Central memory CD8-positive, alpha-beta T cell (primary cell): ENCODE measurements around the gene HCAR1.
"Not testable (repeated sequence)": the region's sequence is repeated elsewhere in the genome, so short reads cannot be mapped to it uniquely, and the experiment has no call there.

Experiments
- ATAC-seq: fragments of 150-1000 bp; cut with Tn5 transposase; replicated peaks from 2 replicates; pipeline ENCODE4 v1.10.0; 2022; ENCODE audit warnings: mild to moderate bottlenecking, moderate FRiP score, moderate number of reproducible peaks; ENCODE audit not compliant: poor library complexity, severe bottlenecking; ENCODE audit errors: extremely low read depth
- DNase-seq, 2 donors: peaks; one replicate each; pipeline ENCODE4 v3.0.0; 2021; ENCODE audit warnings: low spot score in 2 of 2
- H3K27ac Mint-ChIP-seq: one replicate; pipeline ENCODE4 v1.8.0; 2022; ENCODE audit warnings: low read depth, mild to moderate bottlenecking, moderate library complexity, mixed read lengths
- H3K27me3 Mint-ChIP-seq: one replicate; pipeline ENCODE4 v1.8.0; 2022; ENCODE audit warnings: mixed read lengths
- H3K36me3 Mint-ChIP-seq: one replicate; pipeline ENCODE4 v1.8.0; 2022; ENCODE audit warnings: mild to moderate bottlenecking, moderate library complexity, mixed read lengths; ENCODE audit not compliant: insufficient read depth
- H3K4me1 Mint-ChIP-seq: one replicate; pipeline ENCODE4 v1.8.0; 2022; ENCODE audit warnings: mixed read lengths
- H3K4me3 Mint-ChIP-seq: one replicate; pipeline ENCODE4 v1.8.0; 2022; ENCODE audit warnings: mild to moderate bottlenecking, moderate library complexity, mixed read lengths
- H3K9me3 Mint-ChIP-seq: one replicate; pipeline ENCODE4 v1.8.0; 2022; ENCODE audit warnings: mixed read lengths

Gene HCAR1

DNA sequence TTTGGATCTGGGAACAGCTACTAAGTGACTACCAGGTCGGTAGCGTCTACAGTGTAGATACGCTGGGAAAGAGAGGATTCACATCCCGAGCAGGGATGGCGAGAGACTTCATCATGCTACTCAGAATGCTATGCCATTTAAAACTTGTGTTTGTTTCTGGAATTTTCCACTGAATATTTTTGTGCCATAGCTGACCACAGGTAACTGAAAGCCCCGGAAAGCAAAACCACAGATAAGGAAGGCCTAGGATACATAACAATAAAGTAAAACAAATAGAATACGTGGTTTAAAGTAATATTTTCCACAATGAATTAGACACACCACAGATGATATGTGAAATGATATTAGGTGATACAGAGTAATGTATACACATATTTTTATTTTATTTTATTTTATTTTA, 7.9 kb upstream of the HCAR1 start:
- ATAC-seq: no peak
- H3K4me3 Mint-ChIP-seq: no peak overlapping the region
- peaks cover 1% of the 10 kb centered on the region for H3K36me3 Mint-ChIP-seq
- no peaks in the 10 kb centered on the region for H3K4me1 Mint-ChIP-seq
- H3K27me3 Mint-ChIP-seq: peaks cover 5% of the 10 kb centered on the region
- H3K9me3 Mint-ChIP-seq: no peaks in the 10 kb centered on the region
- no peak overlapping the region for H3K27ac Mint-ChIP-seq
- no peak for DNase-seq

DNA sequence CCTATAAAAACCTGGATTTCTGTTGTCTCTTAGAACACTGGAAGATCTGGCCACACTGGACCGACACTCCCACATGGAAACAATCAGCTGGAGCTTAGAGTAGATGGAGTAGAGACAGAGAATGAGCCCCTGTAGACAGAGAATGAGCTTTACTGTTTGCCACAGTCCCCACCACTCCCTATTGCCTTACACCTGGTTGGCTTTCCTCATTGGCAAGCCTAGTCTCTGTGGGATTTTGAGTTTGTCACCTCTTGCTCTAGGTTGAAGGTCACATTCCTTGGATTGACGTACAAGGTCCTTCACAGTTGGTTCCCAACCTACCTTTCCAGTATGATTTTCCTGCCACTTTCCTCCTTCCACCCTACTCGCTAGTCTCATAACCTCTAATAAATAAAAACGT, 2.0 kb upstream of the HCAR1 start:
- Mint-ChIP-seq H3K36me3 (no peaks in the 10 kb centered on the region), H3K27me3 (peaks cover 40% of the 10 kb centered on the region), H3K9me3 (no peaks in the 10 kb centered on the region), H3K4me1 (no peaks in the 10 kb centered on the region), H3K4me3 (no peak overlapping the region), H3K27ac (no peak overlapping the region)
- no peak for DNase-seq
- no peak for ATAC-seq

DNA sequence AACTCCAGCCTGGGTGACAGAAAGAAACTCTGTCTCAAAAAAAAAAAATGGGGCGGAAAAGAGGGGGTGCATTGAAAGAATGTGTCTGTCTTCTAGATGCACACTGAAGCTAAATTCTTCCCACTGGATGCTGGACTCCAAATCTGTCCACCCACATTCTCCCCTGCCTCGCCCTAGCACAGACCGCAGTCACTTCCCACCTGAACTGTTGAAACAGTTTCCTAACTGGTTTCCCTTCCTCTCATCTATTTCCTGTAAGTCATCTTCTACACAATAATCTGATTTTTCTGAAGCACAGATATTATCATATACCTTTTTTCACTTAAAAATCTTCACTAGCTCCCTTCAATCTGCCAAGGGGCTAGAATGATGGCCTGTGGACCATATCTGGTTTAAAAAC, 1.5 kb upstream of the HCAR1 start:
- no peaks in the 10 kb centered on the region for H3K9me3 Mint-ChIP-seq
- H3K27me3 Mint-ChIP-seq: peaks cover 40% of the 10 kb centered on the region
- no peaks in the 10 kb centered on the region for H3K4me1 Mint-ChIP-seq
- no peak overlapping the region for H3K4me3 Mint-ChIP-seq
- H3K36me3 Mint-ChIP-seq: no peaks in the 10 kb centered on the region
- ATAC-seq (no peak), DNase-seq (no peak)
- no peak overlapping the region for H3K27ac Mint-ChIP-seq

DNA sequence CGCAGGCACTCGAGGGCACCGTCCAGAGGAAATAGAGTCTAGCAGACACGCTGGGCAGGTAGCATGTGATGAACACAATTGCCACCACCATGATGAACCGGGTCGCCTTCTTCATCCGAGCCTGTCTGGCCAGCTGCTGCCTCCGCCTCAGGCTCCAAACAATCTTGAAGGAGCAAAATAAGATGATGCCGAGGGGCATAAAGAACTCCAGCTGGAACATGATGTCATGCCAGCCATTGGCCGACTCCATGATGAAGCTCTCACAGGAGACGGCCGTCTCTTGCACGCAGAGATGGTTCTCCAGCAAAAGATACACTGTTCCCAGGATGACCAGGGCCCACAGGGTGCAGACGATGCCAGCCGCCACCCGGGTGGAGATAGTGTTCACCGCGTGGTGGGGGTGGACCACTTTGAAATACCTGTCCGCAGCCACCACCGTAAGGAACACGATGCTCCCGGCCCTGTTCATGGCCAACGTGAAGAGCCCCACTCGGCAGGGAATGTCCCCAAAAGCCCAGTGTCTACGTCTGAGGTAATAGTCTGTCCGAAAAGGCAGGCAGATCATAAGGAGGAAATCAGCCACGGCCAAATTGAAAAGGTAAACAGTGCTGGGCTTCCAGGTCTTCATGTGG, 945 bp downstream of the HCAR1 start:
- ATAC-seq: no peak
- H3K36me3 Mint-ChIP-seq: no peaks in the 10 kb centered on the region
- H3K27ac Mint-ChIP-seq: no peak overlapping the region
- H3K4me1 Mint-ChIP-seq: no peaks in the 10 kb centered on the region
- no peaks in the 10 kb centered on the region for H3K9me3 Mint-ChIP-seq
- no peak for DNase-seq
- no peak overlapping the region for H3K4me3 Mint-ChIP-seq
- peaks cover 40% of the 10 kb centered on the region for H3K27me3 Mint-ChIP-seq

- Mint-ChIP-seq H3K27me3 (peaks cover 30% of the 10 kb centered on the region), H3K27ac (no peak overlapping the region), H3K36me3 (no peaks in the 10 kb centered on the region), H3K4me3 (no peak overlapping the region), H3K9me3 (no peaks in the 10 kb centered on the region), H3K4me1 (no peaks in the 10 kb centered on the region)
- ATAC-seq (no peak), DNase-seq (no peak)
Observed at GRCh38 chr12:122726080-122726558, 4.5 kb downstream of the HCAR1 start.

DNA sequence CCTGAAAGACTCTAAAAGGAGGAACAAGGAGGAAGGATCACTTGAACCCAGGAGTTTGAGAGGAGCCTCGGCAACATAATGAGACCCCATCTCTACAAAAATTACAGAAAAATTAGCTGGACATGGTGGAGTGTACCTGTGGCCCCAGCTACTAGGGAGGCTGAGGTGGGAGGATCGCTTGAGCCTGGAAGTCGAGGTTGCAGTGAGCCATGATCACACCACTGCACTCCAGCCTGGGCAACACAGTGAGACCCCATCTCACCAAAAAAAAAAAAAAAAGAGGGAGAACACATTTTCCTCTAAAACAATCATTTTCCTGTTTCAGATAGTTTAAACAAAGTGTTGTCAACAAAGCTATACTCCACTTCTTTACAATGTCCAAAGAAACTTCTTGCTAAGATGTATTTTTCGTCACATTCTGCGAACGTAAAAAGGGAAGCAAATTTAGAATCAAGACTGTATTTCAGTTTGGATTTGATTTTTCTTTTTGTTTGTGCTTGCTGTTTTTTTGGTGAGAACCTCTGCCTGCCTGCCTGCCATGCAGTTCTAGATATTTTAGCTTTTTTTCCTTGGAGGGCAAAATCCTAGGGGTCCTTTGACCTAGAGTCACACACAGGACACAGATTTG, 5.1 kb downstream of the HCAR1 start:
- Mint-ChIP-seq H3K27me3 (peaks cover 33% of the 10 kb centered on the region), H3K27ac (no peak overlapping the region), H3K4me3 (no peak overlapping the region), H3K9me3 (no peaks in the 10 kb centered on the region), H3K36me3 (no peaks in the 10 kb centered on the region), H3K4me1 (no peaks in the 10 kb centered on the region)
- ATAC-seq (no peak), DNase-seq (no peak)

- no peaks in the 10 kb centered on the region for H3K36me3 Mint-ChIP-seq
- no peaks in the 10 kb centered on the region for H3K9me3 Mint-ChIP-seq
- no peak for ATAC-seq
- H3K4me3 Mint-ChIP-seq: no peak overlapping the region
- no peak for DNase-seq
- H3K27ac Mint-ChIP-seq: no peak overlapping the region
- no peaks in the 10 kb centered on the region for H3K4me1 Mint-ChIP-seq
- peaks cover 28% of the 10 kb centered on the region for H3K27me3 Mint-ChIP-seq
Observed at GRCh38 chr12:122724641-122725243, 5.9 kb downstream of the HCAR1 start.

- DNase-seq (no peak), ATAC-seq (no peak)
- H3K36me3 Mint-ChIP-seq: no peaks in the 10 kb centered on the region
- H3K4me1 Mint-ChIP-seq: no peaks in the 10 kb centered on the region
- no peak overlapping the region for H3K4me3 Mint-ChIP-seq
- H3K27ac Mint-ChIP-seq: no peak overlapping the region
- no peaks in the 10 kb centered on the region for H3K9me3 Mint-ChIP-seq
- peaks cover 28% of the 10 kb centered on the region for H3K27me3 Mint-ChIP-seq
Observed at GRCh38 chr12:122722387-122722786, 8.3 kb downstream of the HCAR1 start.

DNA sequence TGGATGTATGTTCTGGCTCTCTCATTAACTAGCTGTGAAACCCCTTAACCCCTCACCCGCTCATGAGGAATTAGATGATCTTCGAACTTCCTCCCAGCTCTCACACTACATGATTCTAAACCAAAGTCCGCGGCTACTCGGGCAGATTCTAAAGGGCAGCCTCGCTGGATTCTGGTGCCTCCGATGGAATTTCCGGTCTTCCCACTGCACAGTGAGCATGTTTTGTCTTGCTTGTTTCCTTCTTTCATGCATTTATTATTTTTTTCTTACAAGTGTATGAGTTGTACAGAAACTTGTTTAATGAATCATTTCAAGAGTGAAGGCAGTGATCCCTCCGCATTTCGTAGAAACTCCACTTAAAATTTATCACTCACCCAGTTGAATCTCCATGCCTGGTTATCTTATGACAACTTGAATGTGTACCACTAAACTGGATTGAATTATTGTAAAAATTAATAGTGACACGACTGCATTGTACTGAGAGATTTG, 9.5 kb downstream of the HCAR1 start:
- ATAC-seq (no peak), DNase-seq (no peak)
- peaks cover 28% of the 10 kb centered on the region for H3K27me3 Mint-ChIP-seq
- H3K4me3 Mint-ChIP-seq: no peak overlapping the region
- H3K4me1 Mint-ChIP-seq: no peaks in the 10 kb centered on the region
- H3K36me3 Mint-ChIP-seq: no peaks in the 10 kb centered on the region
- H3K27ac Mint-ChIP-seq: no peak overlapping the region
- no peaks in the 10 kb centered on the region for H3K9me3 Mint-ChIP-seq

GRCh38 chr12:122716658-122717057, 14.0 kb downstream of the HCAR1 start, which contains the start of gene HCAR3:
TSS of gene HCAR3 (minus strand) at chr12:122716811. CDS start at chr12:122716737, 74 bp downstream.
- not testable (repeated sequence) for H3K36me3 Mint-ChIP-seq, ATAC-seq, H3K27ac Mint-ChIP-seq, H3K9me3 Mint-ChIP-seq, H3K4me1 Mint-ChIP-seq, DNase-seq, H3K4me3 Mint-ChIP-seq
- peaks cover 19% of the 10 kb centered on the region for H3K27me3 Mint-ChIP-seq

DNA sequence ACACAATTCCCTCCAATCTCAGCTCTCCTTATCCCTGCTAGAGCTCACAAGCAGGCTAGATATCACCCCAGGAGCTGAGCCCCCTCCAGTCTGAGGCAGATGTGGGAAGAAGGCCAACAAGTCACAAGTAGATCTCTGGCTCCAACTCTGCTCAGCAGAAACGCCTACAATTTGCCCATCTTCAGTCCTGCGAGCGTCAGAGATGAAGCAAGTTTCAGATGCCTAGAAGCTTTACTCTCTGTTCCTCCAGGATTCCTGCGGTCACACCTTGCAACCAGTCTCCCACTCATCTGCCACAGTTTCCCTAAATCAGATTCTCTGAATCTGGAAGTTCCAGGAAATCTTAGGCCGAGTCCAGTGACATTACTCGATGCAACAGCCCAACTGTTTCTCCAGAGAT, 15.4 kb downstream of the HCAR1 start:
- peaks cover 11% of the 10 kb centered on the region for H3K27me3 Mint-ChIP-seq
- H3K27ac Mint-ChIP-seq, H3K36me3 Mint-ChIP-seq, ATAC-seq, DNase-seq, H3K9me3 Mint-ChIP-seq, H3K4me3 Mint-ChIP-seq, H3K4me1 Mint-ChIP-seq: not testable (repeated sequence)

DNA sequence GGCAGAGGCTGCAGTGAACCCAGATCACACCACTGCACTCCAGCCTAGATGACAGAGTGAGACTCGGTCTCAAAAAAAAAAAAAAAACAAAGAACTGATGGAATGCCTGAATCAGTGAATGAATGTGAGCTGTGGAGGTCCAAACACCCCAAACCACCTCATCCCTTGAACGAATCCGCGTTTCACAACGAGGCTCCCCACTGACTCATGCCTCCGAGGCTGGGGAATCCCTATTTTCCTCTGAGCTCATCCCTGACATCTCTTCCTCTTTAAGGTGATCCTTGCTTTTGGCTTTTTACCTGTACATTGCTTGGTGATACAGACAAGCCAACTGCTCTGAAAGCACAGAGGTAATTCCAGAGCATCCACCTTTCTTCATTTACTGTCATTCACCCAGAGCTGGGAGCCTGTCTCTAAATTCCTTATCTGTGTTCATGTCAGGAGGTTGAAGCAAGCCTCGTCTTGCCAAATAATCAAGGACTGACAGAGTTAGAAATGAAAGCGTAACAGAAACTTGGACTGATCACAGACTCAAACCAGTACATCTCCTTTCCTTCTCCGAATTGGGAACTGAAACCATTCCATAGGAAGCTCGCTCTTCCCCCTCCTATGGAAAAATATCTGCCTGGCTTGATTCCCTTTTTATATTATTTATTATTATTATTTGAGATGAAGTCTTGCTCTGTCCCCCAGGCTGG, 17.0 kb downstream of the HCAR1 start:
- H3K27ac Mint-ChIP-seq, H3K4me3 Mint-ChIP-seq, ATAC-seq, H3K27me3 Mint-ChIP-seq, H3K4me1 Mint-ChIP-seq, H3K36me3 Mint-ChIP-seq, DNase-seq, H3K9me3 Mint-ChIP-seq: not testable (repeated sequence)
